ENCODE measurements around the gene GLRX. TPM values are rescaled to one million over a fixed set of nuclear protein-coding genes. Genes with fewer than 3 reads are reported as not detected.

The GLRX gene
- total and polyA plus RNA-seq, 10 of the 15 experiments (the other 5 are each of a cell fraction or from before 2014, with no cell fraction given), result 63.0 to 366 (median 186) TPM

DNA sequence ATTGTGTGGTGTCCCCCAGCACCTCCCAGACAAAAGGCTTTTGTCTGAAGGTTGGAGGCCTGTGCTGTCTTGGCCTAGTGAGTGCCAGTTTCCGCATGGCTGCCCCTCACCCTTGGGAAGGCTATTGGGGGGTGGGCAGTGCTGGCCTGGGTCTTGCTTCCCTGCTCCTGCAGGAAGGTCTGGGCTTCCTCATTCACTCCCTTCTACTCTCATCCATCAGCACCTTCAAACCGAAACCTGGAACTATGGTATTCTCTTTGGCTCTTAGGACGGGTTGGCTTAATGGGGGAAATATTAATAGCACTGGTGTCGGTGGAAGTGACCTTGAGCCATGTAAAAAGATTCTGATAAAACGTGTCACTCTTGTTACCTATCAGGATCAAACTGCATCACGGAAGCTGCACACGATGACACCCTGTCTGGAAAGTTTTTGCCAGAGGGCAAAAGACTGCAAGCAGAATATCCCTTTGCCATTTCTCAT, 34.0 kb upstream of the GLRX start:
- ChIA-PET RAD21 (ENCODE audit: unreplicated experiment) (interaction anchor here (0.6 to 13.6 kb wide), 5 partner anchors 14 to 747 kb away, joined by 3 to 182 read pairs (median 3); no protein-coding TSS in a partner anchor), SMC1A (ENCODE audit: uncharacterized antibody, unreplicated experiment) (interaction anchor here (1.0 to 18.3 kb wide), 6 partner anchors 12 to 482 kb away, joined by 3 to 289 read pairs (median 4); no protein-coding TSS in a partner anchor), POLR2A (no interaction called here), CTCF (interaction anchor here (0.6 to 20.1 kb wide), 10 partner anchors 8 to 745 kb away, joined by 3 to 360 read pairs (median 4); no protein-coding TSS in a partner anchor)
- H3K79me2 ChIP-seq (ENCODE audit: control insufficient read depth, insufficient read depth, low read length), result no peaks in the 10 kb centered on the region
- H3K4me1 ChIP-seq (ENCODE audit: control insufficient read depth, insufficient read depth, low read length), result peaks cover 8% of the 10 kb centered on the region
- no peak overlapping the region for H3K27ac ChIP-seq (ENCODE audit: control insufficient read depth, insufficient read depth)
- in situ Hi-C loops (cut with MboI) (loop anchor here (5.0 kb wide), 3 partner anchors 481 to 746 kb away; no protein-coding TSS in a partner anchor), intact Hi-C loops (cut with micrococcal nuclease; ENCODE audit: unreplicated experiment) (loop anchor here (5.0 kb wide), 2 partner anchors 221 to 581 kb away; no protein-coding TSS in a partner anchor)
- DNase-seq (ENCODE audit: low read depth, low spot score) (no peak), FAIRE-seq (no peak), ATAC-seq (no peak)
- BruUV-seq (replicated peaks), result no TSS peak
- H3K9ac ChIP-seq (ENCODE audit: control insufficient read depth, insufficient read depth, low read length), result no peak overlapping the region
- WGBS (ENCODE audit: insufficient coverage, insufficient replicate concordance, low lambda C conversion rate, missing lambda C conversion rate), result 74% methylated on average over 7 of the region's 7 CpGs
- H3K9me3 ChIP-seq (replicated peaks; ENCODE audit: control insufficient read depth, insufficient read depth, low read length), result no peaks in the 10 kb centered on the region
- H3K27me3 ChIP-seq (replicated peaks in 1 of 2; ENCODE audit: control insufficient read depth in 2 of 2, insufficient read depth in 2 of 2, low read length in 1 of 2), result no peaks in the 10 kb centered on the region
- no peak overlapping the region for H3K4me2 ChIP-seq (ENCODE audit: control insufficient read depth, insufficient read depth)
- TF ChIP-seq PAX5 (IDR thresholded peaks at IDR 0.05; ENCODE audit: borderline replicate concordance, low read depth, low read length), result peak; percentile 40; the same call in 1 of the 2 replicates
- TF ChIP-seq ZNF622 (IDR thresholded peaks at IDR 0.05), result no peak
- no peaks in the 10 kb centered on the region for H4K20me1 ChIP-seq (ENCODE audit: control insufficient read depth, insufficient read depth)
- H3K36me3 ChIP-seq (ENCODE audit: control insufficient read depth in 2 of 2, insufficient read depth in 2 of 2, low read length in 1 of 2), result no peaks in the 10 kb centered on the region
- no peak overlapping the region for H2AFZ ChIP-seq (ENCODE audit: control insufficient read depth, low read depth, low read length)
- no peak overlapping the region for H3K4me3 ChIP-seq

DNA sequence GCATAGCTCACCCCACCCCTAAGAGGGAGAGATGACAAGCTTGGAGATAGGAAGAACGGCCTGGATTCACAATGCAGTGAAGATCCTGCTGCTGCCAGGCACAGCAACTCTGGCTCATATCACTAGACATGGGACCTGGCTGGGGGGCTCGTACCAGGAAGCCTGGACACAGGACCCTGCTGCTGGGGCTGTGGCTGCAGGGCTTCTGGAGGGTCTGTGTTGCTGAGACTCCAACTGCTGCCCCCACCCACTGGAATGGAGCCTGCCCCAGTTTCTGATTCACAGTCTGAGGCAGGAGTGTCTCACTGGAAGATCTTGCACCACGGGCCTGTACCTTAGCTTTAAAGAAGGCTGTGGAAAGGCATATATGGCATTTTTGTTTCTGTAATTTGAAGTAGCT, 31.0 kb upstream of the GLRX start:
- no TSS peak for BruUV-seq (replicated peaks)
- FAIRE-seq, result no peak
- ATAC-seq, result no peak
- ChIA-PET CTCF (interaction anchor here (0.7 to 20.1 kb wide), 7 partner anchors 10 to 492 kb away, joined by 3 to 360 read pairs (median 4); no protein-coding TSS in a partner anchor), POLR2A (no interaction called here), SMC1A (ENCODE audit: uncharacterized antibody, unreplicated experiment) (interaction anchor here (0.7 to 21.9 kb wide), 13 partner anchors 8 to 748 kb away, joined by 3 to 622 read pairs (median 4); partner anchors contain the start of gene GLRX), RAD21 (ENCODE audit: unreplicated experiment) (interaction anchor here (1.1 to 13.6 kb wide), 3 partner anchors 10 to 486 kb away, joined by 3 to 182 read pairs (median 13); no protein-coding TSS in a partner anchor)
- WGBS (ENCODE audit: insufficient coverage, insufficient replicate concordance, low lambda C conversion rate, missing lambda C conversion rate), result 37% methylated on average over 3 of the region's 3 CpGs
- Histone ChIP-seq H3K9ac (ENCODE audit: control insufficient read depth, insufficient read depth, low read length) (no peak overlapping the region), H3K36me3 (ENCODE audit: control insufficient read depth in 2 of 2, insufficient read depth in 2 of 2, low read length in 1 of 2) (no peaks in the 10 kb centered on the region), H3K9me3 (replicated peaks; ENCODE audit: control insufficient read depth, insufficient read depth, low read length) (no peaks in the 10 kb centered on the region), H2AFZ (ENCODE audit: control insufficient read depth, low read depth, low read length) (no peak overlapping the region), H3K79me2 (ENCODE audit: control insufficient read depth, insufficient read depth, low read length) (no peaks in the 10 kb centered on the region), H3K4me3 (no peak overlapping the region), H3K27ac (ENCODE audit: control insufficient read depth, insufficient read depth) (no peak overlapping the region), H3K4me2 (ENCODE audit: control insufficient read depth, insufficient read depth) (no peak overlapping the region), H3K4me1 (ENCODE audit: control insufficient read depth, insufficient read depth, low read length) (no peaks in the 10 kb centered on the region), H3K27me3 (replicated peaks in 1 of 2; ENCODE audit: control insufficient read depth in 2 of 2, insufficient read depth in 2 of 2, low read length in 1 of 2) (no peaks in the 10 kb centered on the region), H4K20me1 (ENCODE audit: control insufficient read depth, insufficient read depth) (no peaks in the 10 kb centered on the region)
- intact Hi-C loops (cut with micrococcal nuclease; ENCODE audit: unreplicated experiment) (no loop called here), in situ Hi-C loops (cut with MboI) (no loop called here)
- TF ChIP-seq ZNF384 (IDR thresholded peaks at IDR 0.05; ENCODE audit: borderline replicate concordance, low read depth, low read length) (no peak), SMC3 (IDR thresholded peaks at IDR 0.05; ENCODE audit: borderline replicate concordance, low read length) (no peak), YBX1 (IDR thresholded peaks at IDR 0.05) (no peak), ZNF622 (IDR thresholded peaks at IDR 0.05) (no peak), ETV6 (conservative IDR thresholded peaks at IDR 0.05 in 1 of 2, IDR thresholded peaks at IDR 0.05 in 1 of 2; ENCODE audit: borderline replicate concordance in 1 of 2, low read depth in 1 of 2) (no peak), POLR2AphosphoS2 (IDR thresholded peaks at IDR 0.05; ENCODE audit: low read depth, low read length) (no peak), LARP7 (IDR thresholded peaks at IDR 0.05) (no peak), JUNB (IDR thresholded peaks at IDR 0.05) (no peak)
- TF ChIP-seq, protein P1, sequence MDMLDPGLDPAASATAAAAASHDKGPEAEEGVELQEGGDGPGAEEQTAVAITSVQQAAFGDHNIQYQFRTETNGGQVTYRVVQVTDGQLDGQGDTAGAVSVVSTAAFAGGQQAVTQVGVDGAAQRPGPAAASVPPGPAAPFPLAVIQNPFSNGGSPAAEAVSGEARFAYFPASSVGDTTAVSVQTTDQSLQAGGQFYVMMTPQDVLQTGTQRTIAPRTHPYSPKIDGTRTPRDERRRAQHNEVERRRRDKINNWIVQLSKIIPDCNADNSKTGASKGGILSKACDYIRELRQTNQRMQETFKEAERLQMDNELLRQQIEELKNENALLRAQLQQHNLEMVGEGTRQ (IDR thresholded peaks at IDR 0.05; ENCODE audit: borderline replicate concordance, low read depth, low read length), result no peak
- TF ChIP-seq, protein P2, sequence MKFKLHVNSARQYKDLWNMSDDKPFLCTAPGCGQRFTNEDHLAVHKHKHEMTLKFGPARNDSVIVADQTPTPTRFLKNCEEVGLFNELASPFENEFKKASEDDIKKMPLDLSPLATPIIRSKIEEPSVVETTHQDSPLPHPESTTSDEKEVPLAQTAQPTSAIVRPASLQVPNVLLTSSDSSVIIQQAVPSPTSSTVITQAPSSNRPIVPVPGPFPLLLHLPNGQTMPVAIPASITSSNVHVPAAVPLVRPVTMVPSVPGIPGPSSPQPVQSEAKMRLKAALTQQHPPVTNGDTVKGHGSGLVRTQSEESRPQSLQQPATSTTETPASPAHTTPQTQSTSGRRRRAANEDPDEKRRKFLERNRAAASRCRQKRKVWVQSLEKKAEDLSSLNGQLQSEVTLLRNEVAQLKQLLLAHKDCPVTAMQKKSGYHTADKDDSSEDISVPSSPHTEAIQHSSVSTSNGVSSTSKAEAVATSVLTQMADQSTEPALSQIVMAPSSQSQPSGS (IDR thresholded peaks at IDR 0.05; ENCODE audit: low read length), result no peak
- DNase-seq (ENCODE audit: low read depth, low spot score), result no peak
